Tibial artery (tissue), 4 donors: Measurements from ENCODE around the gene FABP3.
A peak's percentile ranks its signal among the peaks of the same experiment; 100 is the strongest.

Experiments used
- DNase-seq, 2 donors: peaks; one replicate each; pipeline ENCODE4 v3.0.0-alpha.2; 2019
- H3K27ac ChIP-seq, 2 donors: fragments of 200-600 bp; sonication (generic) in 1 of 2; 1 replicate in 1 of 2; 2 replicates in 1 of 2; pipeline ENCODE4 v1.5.1; 2018 to 2019; ENCODE audit warnings: mild to moderate bottlenecking in 1 of 2
- H3K27me3 ChIP-seq, 2 donors: fragments of 200-600 bp; sonication (generic) in 1 of 2; one replicate each; pipeline versions ENCODE4 v1.5.1 to v1.6.0; 2016 to 2019
- H3K36me3 ChIP-seq, 3 donors: fragments of 200-600 bp; sonication (generic) in 2 of 3; one replicate each; pipeline ENCODE4 v1.5.1; 2016 to 2019; ENCODE audit warnings: mild to moderate bottlenecking in 2 of 3
- H3K4me1 ChIP-seq, 4 donors: fragments of 200-600 bp; sonication (generic) in 2 of 4; 1 replicate in 3 of 4; 2 replicates in 1 of 4; pipeline ENCODE4 v1.5.1; 2016 to 2019
- H3K4me3 ChIP-seq, 2 donors: fragments of 200-600 bp; sonication (generic) in 1 of 2; 1 replicate in 1 of 2; 2 replicates in 1 of 2; pipeline ENCODE4 v1.5.1; 2018 to 2019; ENCODE audit warnings: mild to moderate bottlenecking in 2 of 2
- H3K9me3 ChIP-seq, 3 donors: fragments of 200-600 bp; sonication (generic) in 1 of 3; one replicate each; pipeline ENCODE4 v1.5.1; 2016 to 2019
- CTCF ChIP-seq, 2 experiments: fragments of 200-600 bp in 1 of 2; fragments of 450-650 bp in 1 of 2; IDR thresholded peaks; one replicate each; pipeline ENCODE4 v1.5.1; 2017 to 2019; ENCODE audit warnings: antibody characterized with exemption in 2 of 2, mild to moderate bottlenecking in 1 of 2, moderate library complexity in 1 of 2
- intact Hi-C: fragments of 100-400 bp; cut with DNase I; formaldehyde crosslinking; loops from one replicate; pipeline ENCODE4 v1.15.0; 2023; ENCODE audit warnings: low total_unique reads

FABP3 gene

GRCh38 chr1:31416101-31416736, 43.3 kb upstream of the FABP3 start:
- TF ChIP-seq CTCF (IDR thresholded peaks at IDR 0.05), result no peak
- Histone ChIP-seq H3K4me1 (peaks cover 0 to 19% (median 16%) of the 10 kb centered on the region in 4 donors), H3K4me3 (no peak overlapping the region), H3K27ac (no peak overlapping the region), H3K9me3 (no peaks in the 10 kb centered on the region), H3K36me3 (no peaks in the 10 kb centered on the region), H3K27me3 (no peaks in the 10 kb centered on the region)
- no peak for DNase-seq
- intact Hi-C loops, result no loop called here

GRCh38 chr1:31415658-31416057, 42.8 kb upstream of the FABP3 start:
- TF ChIP-seq CTCF (IDR thresholded peaks at IDR 0.05), result no peak
- Histone ChIP-seq H3K27me3 (no peaks in the 10 kb centered on the region), H3K9me3 (no peaks in the 10 kb centered on the region), H3K36me3 (no peaks in the 10 kb centered on the region), H3K4me3 (no peak overlapping the region), H3K27ac (no peak overlapping the region), H3K4me1 (peaks cover 0 to 19% (median 16%) of the 10 kb centered on the region in 4 donors)
- DNase-seq, result no peak
- intact Hi-C loops, result no loop called here

- no peak overlapping the region for H3K4me3 ChIP-seq
- DNase-seq, result no peak
- H3K36me3 ChIP-seq, result no peaks in the 10 kb centered on the region
- H3K9me3 ChIP-seq, result no peaks in the 10 kb centered on the region
- no peaks in the 10 kb centered on the region for H3K27me3 ChIP-seq
- peaks cover 0 to 19% (median 16%) of the 10 kb centered on the region in 4 donors for H3K4me1 ChIP-seq
- TF ChIP-seq CTCF (IDR thresholded peaks at IDR 0.05), result no peak
- intact Hi-C loops, result no loop called here
- no peak overlapping the region for H3K27ac ChIP-seq
Observed at GRCh38 chr1:31414980-31415370, 42.1 kb upstream of the FABP3 start.

GRCh38 chr1:31413405-31414001, 40.6 kb upstream of the FABP3 start:
- H3K27me3 ChIP-seq, result peaks cover 0 to 4% of the 10 kb centered on the region in 2 donors
- peak; percentile 77 to 79 for DNase-seq
- peak overlapping the region; percentile 37 to 38 for H3K27ac ChIP-seq
- intact Hi-C loops, result no loop called here
- H3K9me3 ChIP-seq, result no peaks in the 10 kb centered on the region
- H3K4me1 ChIP-seq, result peaks cover 0 to 19% (median 16%) of the 10 kb centered on the region in 4 donors
- TF ChIP-seq CTCF (IDR thresholded peaks at IDR 0.05), result no peak
- H3K4me3 ChIP-seq, result peak overlapping the region; percentile 55 to 76
- H3K36me3 ChIP-seq, result no peaks in the 10 kb centered on the region

GRCh38 chr1:31412732-31413404, 40.0 kb upstream of the FABP3 start, which contains the start of gene SERINC2:
Gene SERINC2 (plus strand): TSS chr1:31413213. CDS start chr1:31413266, 53 bp downstream.
- H3K36me3 ChIP-seq, result no peaks in the 10 kb centered on the region
- peak within 1 kb of the TSS; percentile 37 to 38 for H3K27ac ChIP-seq
- no peak for DNase-seq

More at GRCh38 chr1:31412732-31413404, 40.0 kb upstream of the FABP3 start, which contains the start of gene SERINC2:
- TF ChIP-seq CTCF (IDR thresholded peaks at IDR 0.05), result no peak
- H3K4me1 ChIP-seq, result peaks cover 0 to 19% (median 16%) of the 10 kb centered on the region in 4 donors
- intact Hi-C loops, result no loop called here
- peak within 1 kb of the TSS; percentile 55 to 76 for H3K4me3 ChIP-seq
- peaks cover 0 to 5% of the 10 kb centered on the region in 2 donors for H3K27me3 ChIP-seq
- no peaks in the 10 kb centered on the region for H3K9me3 ChIP-seq
